ENCODE data around the gene GRID1.

GRCh38 chr10:86108696-86109095, 257.9 kb downstream of the GRID1 start:
- no peak for TF ChIP-seq POLR2A (IDR thresholded peaks at IDR 0.05; ENCODE audit: low read length)
- TF ChIP-seq GATA1 (IDR thresholded peaks at IDR 0.05; ENCODE audit: low read depth, low read length): no peak

Data from erythroblast (primary cell).